PC-9 (cell line): ENCODE results near the gene OR5AR1. TPM values are rescaled to one million over a fixed set of nuclear protein-coding genes. Genes with fewer than 3 reads are reported as not detected.

Experiments
- Bru-seq: library from RNA; stranded (reverse); fragments of 400-500 nt; gene quantifications from one replicate; lab custom pipeline; 2021; lab: Mats Ljungman, UMichigan
- BruChase-seq, 2 experiments: library from RNA; stranded (reverse); fragments of 400-500 nt; gene quantifications; one replicate each; lab custom pipeline; 2021; lab: Mats Ljungman, UMichigan
- BruUV-seq: library from RNA; stranded (reverse); fragments of 400-500 nt; replicated peaks from 2 replicates; lab custom pipeline; 2021; lab: Mats Ljungman, UMichigan
- CTCF ChIA-PET: fragments of 300-600 bp; sonication (Branson Sonifier 250); formaldehyde crosslinking; loops from one replicate; lab custom pipeline; 2022; ENCODE audit warnings: antibody characterized with exemption; lab: Charles Lee
- POLR2A ChIA-PET: fragments of 300-600 bp; sonication (Branson Sonifier 250); formaldehyde crosslinking; loops from one replicate; lab custom pipeline; 2022; ENCODE audit warnings: antibody characterized with exemption; ENCODE audit not compliant: unreplicated experiment; lab: Charles Lee
- DNase-seq, 2 experiments: peaks; one replicate each; pipeline versions ENCODE4 v3.0.0 to v3.0.0-alpha.2; 2015 to 2022; ENCODE audit warnings: mixed read lengths in 1 of 2
- H2AFZ ChIP-seq: fragments of 200-600 bp; sonication (generic); 2 replicates; pipeline ENCODE4 v1.8.1; 2017; ENCODE audit warnings: antibody characterized with exemption
- H3F3A ChIP-seq: fragments of 200-600 bp; sonication (generic); 2 replicates; pipeline ENCODE4 v1.8.1; 2017; ENCODE audit warnings: antibody characterized with exemption, mild to moderate bottlenecking, low read depth; ENCODE audit not compliant: insufficient read depth
- H3K27ac ChIP-seq: fragments of 200-600 bp; sonication (generic); 2 replicates; pipeline ENCODE4 v1.6.1; 2016; ENCODE audit warnings: mixed run types
- H3K27me3 ChIP-seq: fragments of 200-600 bp; sonication (generic); 2 replicates; pipeline ENCODE4 v1.6.1; 2016; ENCODE audit warnings: low read depth, mixed run types; ENCODE audit not compliant: insufficient read depth
- H3K36me3 ChIP-seq: fragments of 200-600 bp; sonication (generic); 2 replicates; pipeline ENCODE4 v1.6.1; 2016; ENCODE audit warnings: low read depth, mixed run types
- H3K4me1 ChIP-seq: fragments of 200-600 bp; sonication (generic); replicated peaks from 2 replicates; pipeline ENCODE4 v1.6.1; 2016; ENCODE audit warnings: mixed run types; ENCODE audit not compliant: insufficient read depth
- H3K4me2 ChIP-seq: fragments of 200-600 bp; sonication (generic); 2 replicates; pipeline ENCODE4 v1.6.1; 2017; ENCODE audit warnings: mixed run types
- H3K4me3 ChIP-seq: fragments of 200-600 bp; sonication (generic); 2 replicates; pipeline ENCODE4 v1.6.1; 2016; ENCODE audit warnings: mixed run types
- H3K79me2 ChIP-seq: fragments of 200-600 bp; sonication (generic); 2 replicates; pipeline ENCODE4 v1.6.1; 2017; ENCODE audit warnings: low read depth, mixed run types
- H3K9me2 ChIP-seq: fragments of 200-600 bp; sonication (generic); 2 replicates; pipeline ENCODE4 v1.8.1; 2017; ENCODE audit warnings: mild to moderate bottlenecking; ENCODE audit not compliant: insufficient read depth
- H3K9me3 ChIP-seq: fragments of 200-600 bp; sonication (generic); 2 replicates; pipeline ENCODE4 v1.8.1; 2016; ENCODE audit warnings: low read depth; ENCODE audit not compliant: insufficient read depth
- H4K20me1 ChIP-seq: fragments of 200-600 bp; sonication (generic); 2 replicates; pipeline ENCODE4 v1.8.1; 2017; ENCODE audit not compliant: insufficient read depth
- CTCF ChIP-seq: fragments of 200-600 bp; sonication (generic); conservative IDR thresholded peaks from 2 replicates; pipeline ENCODE4 v1.6.1; 2017; ENCODE audit warnings: mixed run types, antibody characterized with exemption, mild to moderate bottlenecking, moderate library complexity
- EZH2 ChIP-seq: fragments of 200-600 bp; sonication (generic); IDR thresholded peaks from 2 replicates; pipeline ENCODE4 v1.8.0; 2017; ENCODE audit warnings: antibody characterized with exemption, low read depth
- intact Hi-C: fragments of 100-400 bp; cut with micrococcal nuclease; formaldehyde crosslinking; loops from one replicate; pipeline ENCODE4 v1.10.0; 2022; ENCODE audit not compliant: unreplicated experiment
- long read RNA-seq: library from polyadenylated mRNA; stranded (forward); transcript quantifications from one replicate; pipeline ENCODE4 v2.0.0, GENCODE V29; 2022
- total RNA-seq: library from RNA; stranded (reverse); gene quantifications from 2 replicates; pipeline ENCODE4 v1.2.3, GENCODE V29; 2021

The OR5AR1 gene
- total RNA-seq (not detected in 2 replicates), Bru-seq, nascent RNA (not detected), BruChase-seq, experiment 1, labeled RNA remaining after a 2-hour chase (not detected), BruChase-seq, experiment 2, labeled RNA remaining after a 6-hour chase (not detected)
- long read RNA-seq, result 0 reads

GRCh38 chr11:56663386-56663785, at the start of gene OR5AR1:
Gene OR5AR1 (plus strand): TSS chr11:56663686. CDS start chr11:56663686, 0 bp downstream.
- no TSS peak for BruUV-seq
- H3K36me3 ChIP-seq, result no peaks in the 10 kb centered on the region
- H3K4me1 ChIP-seq, result no peaks in the 10 kb centered on the region
- POLR2A ChIA-PET, result no interaction called here
- H3K4me2 ChIP-seq, result no peak within 1 kb of the TSS
- TF ChIP-seq EZH2 (no peak), CTCF (no peak)
- intact Hi-C loops, result no loop called here
- no peaks in the 10 kb centered on the region for H3K79me2 ChIP-seq
- no peaks in the 10 kb centered on the region for H4K20me1 ChIP-seq
- CTCF ChIA-PET, result no interaction called here
- H3K27me3 ChIP-seq, result no peaks in the 10 kb centered on the region
- no peak within 1 kb of the TSS for H3K4me3 ChIP-seq
- H2AFZ ChIP-seq, result no peak within 1 kb of the TSS
- H3K9me2 ChIP-seq, result no peaks in the 10 kb centered on the region
- no peak within 1 kb of the TSS for H3K27ac ChIP-seq
- DNase-seq, result no peak
- no peaks in the 10 kb centered on the region for H3K9me3 ChIP-seq
- H3F3A ChIP-seq, result no peaks in the 10 kb centered on the region

- Histone ChIP-seq H3K27ac (no peak overlapping the region), H3K9me2 (no peaks in the 10 kb centered on the region), H3K79me2 (no peaks in the 10 kb centered on the region), H3K27me3 (peaks cover 10% of the 10 kb centered on the region; the same call in 1 of the 2 replicates), H2AFZ (no peak overlapping the region), H3K9me3 (0 out of 2 replicates have a peak, but pooled peaks cover 2% of the 10 kb centered on the region), H3F3A (no peaks in the 10 kb centered on the region), H3K4me2 (no peak overlapping the region), H3K4me1 (no peaks in the 10 kb centered on the region), H3K36me3 (no peaks in the 10 kb centered on the region), H3K4me3 (no peak overlapping the region), H4K20me1 (no peaks in the 10 kb centered on the region; the same call in 1 of the 2 replicates)
- no TSS peak for BruUV-seq
- POLR2A ChIA-PET, result no interaction called here
- intact Hi-C loops, result loop anchor here (5.0 to 10.0 kb wide), 2 partner anchors 158 to 620 kb away; no protein-coding TSS in a partner anchor
- CTCF ChIA-PET, result no interaction called here
- peak; percentile 5 to 69 for DNase-seq
- no peak for TF ChIP-seq EZH2
- TF ChIP-seq CTCF, result peak; percentile 69
These were observed 38.8 kb upstream of the OR5AR1 start for GRCh38 chr11:56624661-56625110.

- no peak overlapping the region for H2AFZ ChIP-seq
- no peaks in the 10 kb centered on the region for H3K36me3 ChIP-seq
- ChIA-PET POLR2A (no interaction called here), CTCF (no interaction called here)
- H3K27me3 ChIP-seq, result peaks cover 7% of the 10 kb centered on the region; the same call in 1 of the 2 replicates
- H4K20me1 ChIP-seq, result no peaks in the 10 kb centered on the region; the same call in 1 of the 2 replicates
- H3F3A ChIP-seq, result no peaks in the 10 kb centered on the region
- H3K27ac ChIP-seq, result no peak overlapping the region
- no peaks in the 10 kb centered on the region for H3K9me2 ChIP-seq
- H3K79me2 ChIP-seq, result no peaks in the 10 kb centered on the region
- no peaks in the 10 kb centered on the region for H3K4me1 ChIP-seq
- no peak overlapping the region for H3K4me2 ChIP-seq
- intact Hi-C loops, result loop anchor here (10.0 kb wide), 1 partner anchor 619 kb away; no protein-coding TSS in a partner anchor
- 0 out of 2 replicates have a peak, but pooled peaks cover 2% of the 10 kb centered on the region for H3K9me3 ChIP-seq
- no peak for DNase-seq
- no TSS peak for BruUV-seq
- no peak overlapping the region for H3K4me3 ChIP-seq
- TF ChIP-seq CTCF (no peak), EZH2 (no peak)
These were observed 37.5 kb upstream of the OR5AR1 start for GRCh38 chr11:56625946-56626345.
